Stimulated activated CD4-positive, alpha-beta T cell treated with anti-CD3 and anti-CD28 coated beads, TNF-alpha, amount 100 ng/mL, for 24 hours (primary cell): ENCODE data around the gene VRK3.
"Not testable (repeated sequence)": the region's sequence is repeated elsewhere in the genome, so short reads cannot be mapped to it uniquely, and the experiment has no call there.

Experiments
- DNase-seq, 3 experiments: peaks; one replicate each; pipeline ENCODE4 v3.0.0-alpha.2; 2020; ENCODE audit warnings: low read depth in 3 of 3

Gene VRK3, protein sequence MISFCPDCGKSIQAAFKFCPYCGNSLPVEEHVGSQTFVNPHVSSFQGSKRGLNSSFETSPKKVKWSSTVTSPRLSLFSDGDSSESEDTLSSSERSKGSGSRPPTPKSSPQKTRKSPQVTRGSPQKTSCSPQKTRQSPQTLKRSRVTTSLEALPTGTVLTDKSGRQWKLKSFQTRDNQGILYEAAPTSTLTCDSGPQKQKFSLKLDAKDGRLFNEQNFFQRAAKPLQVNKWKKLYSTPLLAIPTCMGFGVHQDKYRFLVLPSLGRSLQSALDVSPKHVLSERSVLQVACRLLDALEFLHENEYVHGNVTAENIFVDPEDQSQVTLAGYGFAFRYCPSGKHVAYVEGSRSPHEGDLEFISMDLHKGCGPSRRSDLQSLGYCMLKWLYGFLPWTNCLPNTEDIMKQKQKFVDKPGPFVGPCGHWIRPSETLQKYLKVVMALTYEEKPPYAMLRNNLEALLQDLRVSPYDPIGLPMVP

DNA sequence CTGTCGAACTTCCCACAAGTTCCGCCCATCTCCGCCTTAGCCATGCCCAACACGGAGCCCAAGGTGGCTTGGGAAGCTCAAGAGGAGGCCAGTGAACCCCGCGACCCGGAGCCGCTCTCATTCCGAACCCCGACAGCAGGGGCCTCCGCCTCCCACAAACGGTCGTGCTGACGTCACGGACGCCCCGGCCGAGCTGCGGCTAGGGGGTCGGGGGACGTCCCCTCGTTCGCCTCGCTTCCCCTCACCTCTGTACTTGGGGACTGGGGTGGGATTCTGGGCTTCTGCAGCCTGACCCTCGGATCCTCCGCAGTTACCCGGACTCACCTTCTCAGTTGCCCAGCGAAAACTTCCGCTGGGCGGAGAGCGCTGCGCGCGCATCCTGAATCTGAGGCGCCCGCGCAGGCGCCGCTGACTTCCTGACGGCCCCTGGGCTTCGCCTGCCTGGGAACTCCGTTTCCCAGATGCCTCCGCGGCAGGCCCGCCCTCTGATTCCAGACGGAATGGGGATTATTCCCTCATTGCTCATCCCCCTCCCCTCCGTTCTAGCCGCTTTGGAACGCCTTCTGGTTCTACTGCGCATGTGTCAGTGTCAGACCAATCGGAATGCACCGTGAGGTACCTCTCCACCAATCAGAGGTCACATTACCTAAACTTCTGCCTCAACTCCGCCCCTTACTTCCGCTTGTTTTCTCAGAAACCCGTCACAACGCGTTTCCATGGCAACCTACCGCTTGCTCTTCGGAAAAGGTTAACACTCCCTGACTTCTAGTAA, at the start of gene VRK3:
Gene VRK3 (minus strand): TSS at position 351 of the 772 bp plus-strand sequence. CDS start 9,210 bp downstream, outside the sequence.
- DNase-seq: peak; percentile 94 to 99 (median 97)

DNA sequence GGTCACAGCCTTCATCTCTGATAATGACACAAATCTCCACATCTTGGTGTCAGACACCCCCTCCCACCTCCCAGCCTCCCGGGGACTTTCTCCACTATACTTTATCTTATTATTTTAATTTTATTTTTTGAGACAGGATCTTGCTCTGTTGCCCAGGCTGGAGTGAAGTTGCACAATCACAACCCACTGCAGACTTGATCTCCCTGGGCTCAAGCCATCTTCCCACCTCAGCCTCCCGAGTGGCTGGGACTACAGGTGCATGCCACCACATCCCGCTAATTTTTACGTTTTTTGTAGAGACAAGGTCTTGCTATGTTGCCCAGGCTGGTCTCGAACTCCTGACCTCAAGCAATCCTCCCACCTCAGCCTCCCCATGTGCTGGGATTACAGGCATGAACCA, 43.2 kb upstream of the VRK3 start:
- DNase-seq: not testable (repeated sequence)

- no peak for DNase-seq
These were observed 42.4 kb upstream of the VRK3 start for GRCh38 chr19:50067575-50067974.

- DNase-seq: no peak
These were observed 40.8 kb upstream of the VRK3 start for GRCh38 chr19:50065938-50066337.

DNA sequence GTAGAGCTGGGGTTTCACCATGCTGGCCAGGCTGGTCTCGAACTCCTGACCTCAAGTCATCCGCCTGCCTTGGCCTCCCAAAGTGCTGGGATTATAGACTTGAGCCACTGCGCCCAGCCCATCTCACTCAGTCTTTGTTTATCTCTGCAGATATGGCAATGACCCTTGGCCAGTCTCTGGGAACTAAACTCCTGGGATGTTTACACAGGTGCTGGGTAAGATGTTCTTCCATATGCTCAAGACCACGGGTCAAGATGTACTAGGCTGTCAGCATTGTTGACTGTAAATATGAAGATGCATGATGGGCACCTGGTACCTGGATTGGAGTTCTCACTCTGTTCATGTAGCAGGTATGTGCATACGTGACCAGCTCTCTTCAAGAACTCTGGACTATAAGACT, 36.5 kb upstream of the VRK3 start:
- DNase-seq: no peak

GRCh38 chr19:50060107-50060506, 34.9 kb upstream of the VRK3 start:
- no peak for DNase-seq

GRCh38 chr19:50059045-50059444, 33.9 kb upstream of the VRK3 start:
- DNase-seq: no peak

- no peak for DNase-seq
These were observed 33.3 kb upstream of the VRK3 start for GRCh38 chr19:50058425-50058824.

DNA sequence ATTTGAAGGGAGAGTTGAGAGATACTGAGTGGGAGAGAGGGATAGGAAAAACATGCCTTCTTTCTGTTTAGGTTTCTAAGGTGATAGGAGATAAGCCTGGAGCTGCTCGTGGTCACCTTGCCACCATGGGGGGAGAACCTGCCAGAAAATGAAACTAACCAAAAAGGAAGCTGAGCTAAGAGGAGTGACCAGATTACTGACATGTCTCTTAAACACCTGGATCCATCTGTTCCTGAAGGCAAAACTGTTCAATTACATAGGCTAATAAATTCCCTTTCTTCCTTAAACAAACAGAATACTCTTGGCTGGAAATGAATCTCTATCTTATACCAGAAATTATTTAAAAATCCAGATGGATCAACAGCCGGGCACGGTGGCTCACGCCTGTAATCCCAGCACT, 27.9 kb upstream of the VRK3 start:
- no peak for DNase-seq

DNA sequence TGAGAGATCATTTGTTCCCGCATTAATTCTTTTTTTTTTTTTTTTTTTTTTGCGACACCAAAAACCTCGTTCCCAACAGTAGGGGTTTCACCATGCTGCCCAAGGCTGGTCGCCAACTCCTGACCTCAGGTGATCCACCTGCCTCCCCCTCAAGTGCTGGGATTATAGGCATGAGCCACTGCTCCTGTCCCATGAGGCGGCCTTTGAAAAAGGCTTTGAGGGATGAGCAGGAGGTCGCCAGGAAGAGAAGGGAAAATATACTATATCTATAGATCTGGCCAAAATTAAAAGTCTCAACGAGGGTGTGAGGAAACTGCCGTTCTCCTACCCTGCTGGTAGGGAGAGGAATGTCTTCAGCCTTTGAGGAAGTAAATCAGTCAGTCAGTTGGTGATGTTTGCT, 26.8 kb upstream of the VRK3 start:
- DNase-seq: no peak

- not testable (repeated sequence) for DNase-seq
These were observed 26.2 kb upstream of the VRK3 start for GRCh38 chr19:50051228-50051895.

DNA sequence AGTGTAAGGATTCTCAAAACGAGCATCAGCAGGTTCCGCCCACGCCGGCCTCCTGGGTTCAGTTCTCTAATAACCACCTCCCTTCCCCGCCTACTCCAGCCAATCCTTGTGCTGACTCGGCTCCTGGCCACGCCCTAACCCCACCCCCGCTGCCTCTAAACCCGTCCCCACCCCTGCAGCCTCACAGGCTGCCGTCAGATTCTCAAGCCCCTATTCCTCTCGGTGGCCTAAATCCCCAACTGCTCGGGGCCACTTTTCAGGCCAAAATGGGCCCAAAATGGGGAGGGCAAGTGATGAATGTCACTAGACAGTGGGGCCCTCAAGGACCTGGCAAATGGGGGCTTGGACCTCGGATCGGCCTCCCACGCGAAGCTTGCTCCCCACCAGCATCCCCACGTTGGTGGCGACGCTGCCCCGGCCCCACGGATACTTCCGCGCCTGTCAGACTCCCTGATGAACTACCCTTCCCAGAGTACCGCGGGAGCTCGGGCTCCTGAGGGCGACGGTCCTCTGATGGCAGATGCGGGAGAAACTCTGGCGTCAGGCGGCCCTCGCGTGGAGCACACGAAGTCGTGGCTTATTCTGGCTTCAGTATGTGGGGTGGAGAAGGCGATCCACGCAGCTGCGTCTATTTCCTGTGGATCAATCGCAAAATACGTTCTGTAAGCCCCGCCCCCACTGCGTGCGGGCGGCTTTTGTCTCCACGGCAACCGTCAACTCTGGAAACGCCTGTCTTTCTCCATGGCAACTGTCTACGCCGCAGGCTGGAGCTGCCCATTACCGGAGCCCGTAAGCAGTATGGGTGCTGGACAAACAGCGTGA, 25.4 kb upstream of the VRK3 start:
- DNase-seq: peak; percentile 59 to 84 (median 65)

GRCh38 chr19:50047671-50048070, 22.5 kb upstream of the VRK3 start:
- no peak for DNase-seq

DNA sequence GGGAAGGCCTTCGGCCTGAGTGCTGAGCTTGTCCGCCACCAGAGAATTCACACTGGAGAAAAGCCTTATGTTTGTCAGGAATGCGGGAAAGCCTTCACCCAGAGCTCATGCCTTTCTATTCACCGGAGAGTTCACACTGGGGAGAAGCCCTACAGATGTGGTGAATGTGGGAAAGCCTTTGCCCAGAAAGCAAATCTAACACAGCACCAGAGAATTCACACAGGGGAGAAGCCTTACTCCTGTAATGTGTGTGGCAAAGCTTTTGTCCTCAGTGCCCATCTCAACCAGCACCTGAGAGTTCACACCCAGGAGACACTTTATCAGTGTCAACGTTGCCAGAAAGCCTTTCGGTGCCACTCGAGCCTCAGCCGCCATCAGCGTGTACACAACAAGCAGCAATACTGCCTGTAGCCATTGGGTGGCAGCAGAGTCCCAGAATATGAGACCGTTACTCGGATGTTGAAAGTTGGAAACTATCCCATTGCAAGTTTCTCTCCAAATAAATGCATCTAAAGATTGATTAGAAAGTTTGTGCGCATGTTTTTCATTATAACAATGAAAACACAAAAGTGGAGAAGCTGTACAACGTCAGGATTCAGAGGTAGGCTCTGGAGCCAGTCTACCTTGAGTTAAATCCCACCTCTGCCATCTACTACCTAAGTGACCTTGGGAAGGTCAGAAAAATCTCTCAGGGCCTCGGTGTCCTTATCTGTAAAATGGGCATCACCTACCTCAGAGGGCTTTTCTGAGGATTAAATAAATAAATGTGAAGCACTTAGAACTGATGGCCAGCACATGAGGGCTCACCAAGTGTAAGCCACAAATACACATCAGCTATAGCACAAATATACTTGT, 21.7 kb upstream of the VRK3 start:
- peak in 2 of 3 experiments; percentile 43 to 56 for DNase-seq

DNA sequence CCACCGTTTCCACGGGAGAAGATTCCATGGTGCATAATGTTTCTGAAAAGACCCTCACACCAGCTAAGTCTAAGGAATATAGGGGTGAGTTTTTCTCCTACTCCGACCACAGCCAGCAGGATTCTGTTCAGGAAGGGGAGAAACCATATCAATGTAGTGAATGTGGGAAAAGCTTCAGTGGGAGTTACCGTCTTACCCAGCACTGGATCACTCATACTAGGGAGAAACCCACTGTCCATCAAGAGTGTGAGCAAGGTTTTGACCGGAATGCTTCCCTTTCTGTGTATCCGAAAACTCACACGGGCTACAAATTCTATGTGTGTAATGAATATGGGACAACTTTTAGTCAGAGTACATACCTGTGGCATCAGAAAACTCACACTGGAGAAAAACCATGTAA, 19.8 kb upstream of the VRK3 start:
- DNase-seq: no peak

GRCh38 chr19:50043967-50044366, 18.8 kb upstream of the VRK3 start:
- DNase-seq: no peak

- no peak for DNase-seq
These were observed 17.3 kb upstream of the VRK3 start for GRCh38 chr19:50042363-50043024.

DNA sequence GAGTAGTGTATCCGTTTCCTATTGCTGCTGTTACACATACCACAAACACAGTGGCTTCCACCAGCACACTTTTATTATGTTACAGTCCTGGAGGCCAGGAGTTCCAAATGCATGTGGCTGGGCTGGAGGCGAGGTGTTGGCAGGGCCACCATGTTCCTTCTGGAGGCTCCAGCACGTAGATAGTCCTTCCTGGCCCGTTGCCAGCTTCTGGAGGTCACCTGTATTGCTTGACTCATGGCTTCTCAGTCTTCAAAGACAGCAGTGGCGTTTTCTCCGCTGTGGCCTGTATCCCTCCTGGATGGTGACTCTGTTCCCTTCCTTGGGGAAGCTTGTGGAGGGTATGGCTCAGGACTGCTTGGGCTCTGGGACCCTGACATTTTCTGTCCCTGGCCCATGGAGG, 15.8 kb upstream of the VRK3 start:
- DNase-seq: no peak

DNA sequence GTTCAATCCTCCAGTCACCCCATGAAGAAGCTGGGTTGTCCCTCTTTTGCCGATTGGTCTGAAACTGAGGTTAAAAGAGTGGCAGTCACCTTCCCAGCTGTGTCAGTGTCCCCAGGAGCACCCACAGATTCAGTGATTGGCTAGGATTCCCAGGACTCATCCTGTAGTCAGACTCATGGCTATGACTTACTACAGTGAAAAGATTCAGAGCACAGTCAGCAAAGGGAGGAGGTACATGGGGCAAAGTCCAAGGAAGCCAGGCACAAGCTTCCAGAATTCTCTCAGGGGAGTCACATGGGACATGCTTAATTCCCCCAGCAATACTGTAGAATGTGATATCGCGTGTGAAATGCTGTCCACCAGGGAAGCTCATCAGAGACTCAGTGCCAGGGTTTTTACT, 14.8 kb upstream of the VRK3 start:
- DNase-seq: no peak

DNA sequence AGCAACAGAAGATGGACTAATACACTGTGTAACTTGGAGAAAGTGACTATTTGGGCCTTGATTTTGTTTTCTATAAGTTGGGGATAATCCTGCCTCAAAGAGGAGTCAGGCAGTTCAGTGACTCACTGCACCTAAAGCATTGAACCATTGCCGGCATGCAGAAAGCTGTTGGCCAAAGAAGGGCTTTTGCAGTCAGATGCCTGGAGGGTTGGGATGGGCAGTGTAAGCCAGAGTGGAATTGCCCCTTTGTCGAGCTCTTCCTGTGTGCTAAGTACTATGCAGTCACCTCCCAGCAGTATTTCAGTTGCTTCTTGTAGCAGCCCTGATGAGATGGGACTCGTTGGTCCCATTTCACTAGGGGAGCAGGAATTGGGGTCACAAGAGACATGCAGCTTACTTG, 11.7 kb upstream of the VRK3 start:
- DNase-seq: no peak
